Astrocyte (in vitro differentiated cells and primary cell): ENCODE data around the gene HOXD13. TPM values are rescaled to one million over a fixed set of nuclear protein-coding genes. Genes with fewer than 3 reads are reported as not detected.

ENCODE experiments used
- DNase-seq: peaks from one replicate; pipeline ENCODE4 v3.0.0-alpha.2; 2010; ENCODE audit warnings: low read depth
- FAIRE-seq: peaks from 2 replicates; lab custom pipeline; 2011; peaks lifted over from hg19 to GRCh38; lab: Jason Lieb, UNC
- H2AFZ ChIP-seq: 2 replicates; pipeline ENCODE4 v1.6.0; 2012; ENCODE audit warnings: low read depth, low read length, inconsistent platforms
- H3K27ac ChIP-seq: 2 replicates; pipeline ENCODE4 v1.5.1; 2011; ENCODE audit warnings: low read depth, low read length, inconsistent platforms
- H3K27me3 ChIP-seq: 2 replicates; pipeline ENCODE4 v1.6.0; 2011; ENCODE audit warnings: low read length, inconsistent platforms; ENCODE audit not compliant: insufficient read depth
- H3K36me3 ChIP-seq: 2 replicates; pipeline ENCODE4 v1.5.1; 2011; ENCODE audit warnings: low read length, inconsistent platforms; ENCODE audit not compliant: insufficient read depth
- H3K4me1 ChIP-seq: 2 replicates; pipeline ENCODE4 v1.5.1; 2011; ENCODE audit warnings: low read length, inconsistent platforms; ENCODE audit not compliant: insufficient read depth
- H3K4me2 ChIP-seq: 2 replicates; pipeline ENCODE4 v1.6.0; 2012; ENCODE audit warnings: low read length, inconsistent platforms
- H3K4me3 ChIP-seq: 2 replicates; pipeline ENCODE4 v1.5.1; 2011; ENCODE audit warnings: low read depth, mild to moderate bottlenecking, low read length, inconsistent platforms; ENCODE audit not compliant: insufficient read depth
- H3K79me2 ChIP-seq: 2 replicates; pipeline ENCODE4 v1.6.0; 2012; ENCODE audit warnings: mild to moderate bottlenecking, low read length, inconsistent platforms; ENCODE audit not compliant: insufficient read depth
- H3K9ac ChIP-seq: 2 replicates; pipeline ENCODE4 v1.6.0; 2012; ENCODE audit warnings: mild to moderate bottlenecking, low read length, inconsistent platforms
- H3K9me3 ChIP-seq: 2 replicates; pipeline ENCODE4 v1.5.1; 2012; ENCODE audit warnings: low read depth, mild to moderate bottlenecking, low read length, inconsistent platforms; ENCODE audit not compliant: insufficient read depth
- H4K20me1 ChIP-seq: 2 replicates; pipeline ENCODE4 v1.6.0; 2012; ENCODE audit warnings: low read length, inconsistent platforms; ENCODE audit not compliant: insufficient read depth
- H3K27ac Mint-ChIP-seq: one replicate; pipeline ENCODE4 v1.8.0; 2021; ENCODE audit warnings: mild to moderate bottlenecking, mixed read lengths; ENCODE audit not compliant: unreplicated experiment
- H3K27me3 Mint-ChIP-seq: one replicate; pipeline ENCODE4 v1.8.0; 2021; ENCODE audit warnings: low read depth, mixed read lengths; ENCODE audit not compliant: unreplicated experiment
- H3K36me3 Mint-ChIP-seq: one replicate; pipeline ENCODE4 v1.8.0; 2021; ENCODE audit warnings: low read depth, mixed read lengths; ENCODE audit not compliant: unreplicated experiment
- H3K4me1 Mint-ChIP-seq: one replicate; pipeline ENCODE4 v1.8.0; 2021; ENCODE audit warnings: low read depth, mixed read lengths; ENCODE audit not compliant: unreplicated experiment
- H3K4me3 Mint-ChIP-seq: one replicate; pipeline ENCODE4 v1.8.0; 2021; ENCODE audit warnings: mild to moderate bottlenecking, moderate library complexity, mixed read lengths; ENCODE audit not compliant: unreplicated experiment
- H3K9me3 Mint-ChIP-seq: one replicate; pipeline ENCODE4 v1.8.0; 2021; ENCODE audit warnings: mild to moderate bottlenecking, mixed read lengths; ENCODE audit not compliant: unreplicated experiment
- EZH2 ChIP-seq: IDR thresholded peaks from 2 replicates; pipeline ENCODE4 v1.6.1; 2012; ENCODE audit warnings: mild to moderate bottlenecking, low read length, inconsistent platforms; ENCODE audit not compliant: insufficient read depth
- total RNA-seq: library from RNA; stranded (reverse); gene quantifications from 2 replicates; pipeline ENCODE4 v1.2.1, GENCODE V29; 2021
- TF ChIP-seq, protein P1 (sequence below): IDR thresholded peaks from 2 replicates; pipeline ENCODE4 v1.5.1; 2011; ENCODE audit warnings: low read depth, mild to moderate bottlenecking, inconsistent platforms, low read length, moderate library complexity; ENCODE audit not compliant: insufficient read depth

The HOXD13 gene
- total RNA-seq, 1 donor from 2014 or later, result not detected

DNA sequence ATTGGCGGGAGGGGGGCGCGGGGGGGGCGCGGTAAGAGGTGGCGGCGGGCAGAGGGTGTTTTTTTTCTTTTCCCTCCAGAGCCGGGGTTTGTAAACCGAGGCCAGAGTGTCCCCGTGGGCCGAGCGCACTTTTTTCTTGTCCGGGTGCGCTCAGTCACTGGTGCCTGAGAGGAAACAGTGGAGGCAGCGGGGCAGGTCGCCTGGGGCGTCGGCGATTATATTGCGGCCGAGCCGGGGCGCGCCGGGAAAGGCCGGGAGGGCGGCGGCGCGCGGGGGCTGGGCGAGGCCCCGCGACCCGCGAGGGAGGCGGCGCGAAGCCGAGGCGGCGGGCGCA lies 37.3 kb downstream of the HOXD13 start:
- Mint-ChIP-seq H3K27ac (no peak overlapping the region), H3K36me3 (no peaks in the 10 kb centered on the region), H3K4me1 (peaks cover 3% of the 10 kb centered on the region), H3K27me3 (peaks cover 83% of the 10 kb centered on the region), H3K9me3 (peaks cover 16% of the 10 kb centered on the region), H3K4me3 (peak overlapping the region; percentile 27)
- H3K36me3 ChIP-seq, result no peaks in the 10 kb centered on the region
- H3K4me3 ChIP-seq, result no peak overlapping the region
- no peaks in the 10 kb centered on the region for H4K20me1 ChIP-seq
- FAIRE-seq, result no peak
- no peak overlapping the region for H3K27ac ChIP-seq
- H3K4me2 ChIP-seq, result peak overlapping the region; percentile 72
- no peaks in the 10 kb centered on the region for H3K9me3 ChIP-seq
- H3K9ac ChIP-seq, result no peak overlapping the region
- H3K4me1 ChIP-seq, result no peaks in the 10 kb centered on the region
- no peak overlapping the region for H2AFZ ChIP-seq
- peaks cover 91% of the 10 kb centered on the region for H3K27me3 ChIP-seq
- no peaks in the 10 kb centered on the region for H3K79me2 ChIP-seq
- DNase-seq, result no peak
- TF ChIP-seq, protein P1, sequence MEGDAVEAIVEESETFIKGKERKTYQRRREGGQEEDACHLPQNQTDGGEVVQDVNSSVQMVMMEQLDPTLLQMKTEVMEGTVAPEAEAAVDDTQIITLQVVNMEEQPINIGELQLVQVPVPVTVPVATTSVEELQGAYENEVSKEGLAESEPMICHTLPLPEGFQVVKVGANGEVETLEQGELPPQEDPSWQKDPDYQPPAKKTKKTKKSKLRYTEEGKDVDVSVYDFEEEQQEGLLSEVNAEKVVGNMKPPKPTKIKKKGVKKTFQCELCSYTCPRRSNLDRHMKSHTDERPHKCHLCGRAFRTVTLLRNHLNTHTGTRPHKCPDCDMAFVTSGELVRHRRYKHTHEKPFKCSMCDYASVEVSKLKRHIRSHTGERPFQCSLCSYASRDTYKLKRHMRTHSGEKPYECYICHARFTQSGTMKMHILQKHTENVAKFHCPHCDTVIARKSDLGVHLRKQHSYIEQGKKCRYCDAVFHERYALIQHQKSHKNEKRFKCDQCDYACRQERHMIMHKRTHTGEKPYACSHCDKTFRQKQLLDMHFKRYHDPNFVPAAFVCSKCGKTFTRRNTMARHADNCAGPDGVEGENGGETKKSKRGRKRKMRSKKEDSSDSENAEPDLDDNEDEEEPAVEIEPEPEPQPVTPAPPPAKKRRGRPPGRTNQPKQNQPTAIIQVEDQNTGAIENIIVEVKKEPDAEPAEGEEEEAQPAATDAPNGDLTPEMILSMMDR, result no peak
- TF ChIP-seq EZH2, result peak; percentile 12

DNA sequence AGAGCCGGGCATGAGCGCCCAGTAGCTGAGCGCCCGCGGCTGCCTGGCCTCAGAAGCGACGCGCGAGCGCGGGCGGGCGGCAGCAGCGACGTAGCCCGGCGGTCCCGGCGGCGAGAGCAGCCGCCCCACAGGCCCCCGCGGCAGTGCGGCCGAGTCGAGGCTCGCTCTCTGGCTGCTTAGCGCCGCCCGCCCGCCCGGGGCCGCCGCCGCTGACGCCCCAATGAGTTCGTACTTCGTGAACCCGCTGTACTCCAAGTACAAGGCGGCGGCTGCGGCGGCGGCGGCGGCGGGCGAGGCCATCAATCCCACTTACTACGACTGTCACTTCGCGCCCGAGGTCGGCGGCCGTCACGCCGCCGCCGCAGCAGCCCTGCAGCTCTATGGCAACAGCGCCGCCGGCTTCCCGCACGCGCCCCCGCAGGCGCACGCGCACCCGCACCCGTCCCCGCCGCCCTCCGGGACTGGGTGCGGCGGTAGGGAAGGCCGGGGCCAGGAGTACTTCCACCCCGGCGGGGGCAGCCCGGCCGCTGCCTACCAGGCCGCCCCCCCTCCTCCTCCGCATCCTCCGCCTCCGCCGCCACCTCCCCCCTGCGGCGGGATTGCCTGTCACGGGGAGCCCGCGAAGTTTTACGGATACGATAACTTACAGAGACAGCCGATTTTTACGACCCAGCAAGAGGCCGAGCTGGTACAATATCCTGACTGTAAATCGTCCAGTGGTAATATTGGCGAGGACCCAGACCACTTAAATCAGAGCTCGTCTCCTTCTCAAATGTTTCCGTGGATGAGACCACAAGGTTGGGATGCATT lies 37.8 kb downstream of the HOXD13 start:
- peak overlapping the region; percentile 68 for H3K27ac Mint-ChIP-seq
- no peak overlapping the region for H3K27ac ChIP-seq

More for the DNA sequence above, 37.8 kb downstream of the HOXD13 start:
- Histone ChIP-seq H3K79me2 (no peaks in the 10 kb centered on the region), H3K9me3 (no peaks in the 10 kb centered on the region), H3K36me3 (no peaks in the 10 kb centered on the region), H2AFZ (no peak overlapping the region), H3K4me2 (peak overlapping the region; percentile 72), H3K9ac (no peak overlapping the region), H3K4me3 (no peak overlapping the region), H4K20me1 (no peaks in the 10 kb centered on the region), H3K27me3 (peaks cover 90% of the 10 kb centered on the region), H3K4me1 (no peaks in the 10 kb centered on the region)
- FAIRE-seq (no peak), DNase-seq (no peak)
- peaks cover 83% of the 10 kb centered on the region for H3K27me3 Mint-ChIP-seq
- H3K4me1 Mint-ChIP-seq, result peaks cover 3% of the 10 kb centered on the region
- H3K4me3 Mint-ChIP-seq, result peak overlapping the region; percentile 17
- TF ChIP-seq, protein P1, result no peak
- peak; percentile 92 for TF ChIP-seq EZH2
- peaks cover 22% of the 10 kb centered on the region for H3K9me3 Mint-ChIP-seq
- H3K36me3 Mint-ChIP-seq, result no peaks in the 10 kb centered on the region
